Measurements from ENCODE around the gene OSTF1.
A peak's percentile ranks its signal among the peaks of the same experiment; 100 is the strongest.

OSTF1 gene

GRCh38 chr9:75086541-75087288 lies 1.6 kb upstream of the OSTF1 start:
- no peak for DNase-seq

GRCh38 chr9:75087289-75087823 lies 958 bp upstream of the OSTF1 start:
- peak; percentile 30 to 69 for DNase-seq

- DNase-seq: peak in 1 of 2 experiments; percentile 69
These were observed 495 bp downstream of the OSTF1 start for GRCh38 chr9:75088646-75089372.

GRCh38 chr9:75089373-75089766 lies 1.1 kb downstream of the OSTF1 start:
- DNase-seq: no peak

- no peak for DNase-seq
These were observed 2.3 kb downstream of the OSTF1 start for GRCh38 chr9:75090579-75090978.

- DNase-seq: no peak
These were observed 4.5 kb downstream of the OSTF1 start for GRCh38 chr9:75092766-75093165.

- DNase-seq: no peak
These were observed 8.5 kb downstream of the OSTF1 start for GRCh38 chr9:75096796-75097195.

- no peak for DNase-seq
These were observed 12.8 kb downstream of the OSTF1 start for GRCh38 chr9:75101004-75101588.

- DNase-seq: no peak
These were observed 14.0 kb downstream of the OSTF1 start for GRCh38 chr9:75102177-75102790.

- no peak for DNase-seq
These were observed 16.3 kb downstream of the OSTF1 start for GRCh38 chr9:75104607-75105006.

- DNase-seq: no peak
These were observed 16.8 kb downstream of the OSTF1 start for GRCh38 chr9:75105019-75105540.

- DNase-seq: no peak
These were observed 17.5 kb downstream of the OSTF1 start for GRCh38 chr9:75105841-75106240.

GRCh38 chr9:75106857-75107256 lies 18.5 kb downstream of the OSTF1 start:
- no peak for DNase-seq

- peak in 1 of 2 experiments; percentile 11 for DNase-seq
These were observed 20.3 kb downstream of the OSTF1 start for GRCh38 chr9:75108571-75108970.

GRCh38 chr9:75109210-75109839 lies 21.0 kb downstream of the OSTF1 start:
- no peak for DNase-seq

- DNase-seq: no peak
These were observed 22.8 kb downstream of the OSTF1 start for GRCh38 chr9:75111019-75111622.

GRCh38 chr9:75112789-75113188 lies 24.5 kb downstream of the OSTF1 start:
- no peak for DNase-seq

GRCh38 chr9:75116306-75116705 lies 28.0 kb downstream of the OSTF1 start:
- no peak for DNase-seq

GRCh38 chr9:75117564-75117963 lies 29.2 kb downstream of the OSTF1 start:
- DNase-seq: no peak

GRCh38 chr9:75120686-75121085 lies 32.4 kb downstream of the OSTF1 start:
- no peak for DNase-seq

GRCh38 chr9:75121914-75122558 lies 33.7 kb downstream of the OSTF1 start:
- no peak for DNase-seq

- no peak for DNase-seq
These were observed 35.4 kb downstream of the OSTF1 start for GRCh38 chr9:75123696-75124095.

All from SW 1271 (cell line).